AG08395 (cell line): ENCODE measurements around the gene MECR.
"Not testable (repeated sequence)": the region's sequence is repeated elsewhere in the genome, so short reads cannot be mapped to it uniquely, and the experiment has no call there.

Experiments
- DNase-seq: peaks from one replicate; pipeline ENCODE4 v3.0.0; 2012; ENCODE audit warnings: mixed read lengths, low spot score

Gene MECR

GRCh38 chr1:29169976-29170375, 60.8 kb downstream of the MECR start:
- DNase-seq = no peak

- DNase-seq = no peak
Measured at GRCh38 chr1:29167904-29168303, 62.8 kb downstream of the MECR start.

- no peak for DNase-seq
Measured at GRCh38 chr1:29166291-29166878, 64.3 kb downstream of the MECR start.

- no peak for DNase-seq
Measured at GRCh38 chr1:29164588-29164987, 66.1 kb downstream of the MECR start.

DNA sequence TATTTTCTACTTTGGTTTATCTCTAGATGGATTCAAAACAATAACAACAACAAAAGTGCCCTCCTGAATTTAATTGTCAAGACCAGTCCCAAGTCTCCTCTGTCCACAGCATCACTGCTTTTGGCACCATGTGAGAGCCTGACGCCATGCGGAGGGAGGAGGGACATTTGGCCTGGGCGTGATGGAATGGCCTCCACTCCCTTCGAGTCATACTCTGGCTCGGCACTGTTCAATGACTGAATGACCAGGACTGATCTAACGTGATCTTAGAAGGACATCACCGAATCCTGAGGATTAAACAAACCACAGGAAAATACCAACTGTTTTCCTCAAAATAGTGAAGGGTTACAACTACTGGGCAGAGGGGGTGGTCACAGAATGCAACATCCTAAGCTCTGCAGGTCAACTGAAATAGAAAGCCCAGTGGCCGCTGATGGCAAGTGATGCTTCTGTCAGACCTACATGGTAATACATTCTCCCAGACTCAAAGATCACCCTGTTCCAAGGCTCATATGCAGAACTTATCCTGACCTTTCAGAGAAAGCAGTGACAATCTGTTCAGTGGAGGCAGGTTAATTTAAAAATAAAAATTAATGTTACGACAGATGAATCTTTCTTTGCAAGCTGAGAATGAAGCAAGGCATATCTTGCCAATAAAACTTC, 68.1 kb downstream of the MECR start:
- DNase-seq = peak; percentile 52

- no peak for DNase-seq
Measured at GRCh38 chr1:29162025-29162424, 68.7 kb downstream of the MECR start.

- DNase-seq = no peak
Measured at GRCh38 chr1:29159773-29160172, 71.0 kb downstream of the MECR start.

GRCh38 chr1:29157269-29157601, 73.5 kb downstream of the MECR start:
- no peak for DNase-seq

DNA sequence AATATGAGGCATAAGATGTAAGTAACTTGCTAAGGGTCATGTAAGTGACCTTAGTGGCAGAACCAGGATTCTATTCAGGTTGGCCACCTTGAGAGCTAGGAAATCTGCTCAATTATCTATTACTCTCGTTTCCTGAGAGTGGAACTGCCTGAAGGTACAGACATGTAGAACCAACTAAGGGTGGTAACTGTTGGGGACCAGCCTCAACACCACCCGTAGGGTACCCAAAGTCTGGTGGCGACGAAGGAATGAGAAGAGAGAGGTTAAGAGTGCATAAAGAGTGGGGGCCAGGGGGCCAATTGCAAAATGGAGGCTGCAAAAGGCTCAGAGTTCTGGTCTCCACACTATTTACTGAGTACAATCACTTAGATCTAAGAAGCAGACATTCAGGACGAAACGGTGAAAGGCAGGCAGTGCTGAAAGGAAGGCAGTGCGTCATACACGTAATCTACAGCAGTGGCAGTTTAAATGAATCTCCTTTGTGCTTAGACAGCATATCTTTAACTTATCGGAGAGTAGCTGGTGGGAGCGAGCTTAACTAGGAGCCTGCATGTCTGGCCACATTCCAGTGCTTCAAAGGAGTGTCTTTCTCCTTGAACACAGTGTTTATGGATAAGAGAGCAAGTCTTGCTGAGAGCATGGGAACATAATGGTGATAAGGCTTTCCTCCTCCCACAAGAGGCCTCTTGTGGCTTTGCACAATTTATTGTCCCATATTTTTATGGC, 74.0 kb downstream of the MECR start:
- no peak for DNase-seq

DNA sequence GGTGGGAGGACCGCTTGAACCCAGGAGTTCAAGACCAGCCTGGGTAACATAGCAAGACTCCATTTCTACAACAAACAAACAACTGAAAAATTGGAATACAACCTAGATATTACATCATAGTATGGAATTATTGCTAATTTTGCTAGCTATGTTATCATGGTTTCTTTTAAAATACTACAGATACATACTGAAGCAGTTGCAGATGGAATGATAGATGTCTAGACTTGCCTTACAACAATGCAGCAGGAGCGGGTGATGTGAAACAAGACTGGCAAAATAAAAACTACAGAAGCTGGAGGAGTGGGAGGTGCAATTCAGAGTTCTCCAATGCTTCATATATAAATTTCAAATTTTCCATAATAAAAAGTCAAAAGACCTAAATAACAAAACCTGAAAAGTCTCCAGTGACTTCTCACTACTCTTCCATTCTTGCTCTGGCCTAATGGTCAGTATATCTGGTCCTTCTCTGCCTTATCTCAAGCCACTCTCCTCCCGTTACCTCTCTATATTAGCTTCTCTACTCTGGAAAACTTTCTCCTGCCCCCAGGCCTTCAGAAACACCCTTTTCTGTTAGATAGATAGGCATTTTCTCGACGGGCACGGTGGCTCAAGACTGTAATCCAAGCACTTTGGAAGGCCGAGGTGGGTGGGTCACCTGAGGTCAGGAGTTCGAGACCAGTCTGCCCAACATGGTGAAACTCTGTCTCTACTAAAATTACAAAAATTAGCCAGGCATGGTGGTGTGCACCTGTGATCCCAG, 78.5 kb downstream of the MECR start:
- no peak for DNase-seq

- DNase-seq = not testable (repeated sequence)
Measured at GRCh38 chr1:29150346-29150745, 80.4 kb downstream of the MECR start.

GRCh38 chr1:29148656-29149491, 81.9 kb downstream of the MECR start:
- no peak for DNase-seq

DNA sequence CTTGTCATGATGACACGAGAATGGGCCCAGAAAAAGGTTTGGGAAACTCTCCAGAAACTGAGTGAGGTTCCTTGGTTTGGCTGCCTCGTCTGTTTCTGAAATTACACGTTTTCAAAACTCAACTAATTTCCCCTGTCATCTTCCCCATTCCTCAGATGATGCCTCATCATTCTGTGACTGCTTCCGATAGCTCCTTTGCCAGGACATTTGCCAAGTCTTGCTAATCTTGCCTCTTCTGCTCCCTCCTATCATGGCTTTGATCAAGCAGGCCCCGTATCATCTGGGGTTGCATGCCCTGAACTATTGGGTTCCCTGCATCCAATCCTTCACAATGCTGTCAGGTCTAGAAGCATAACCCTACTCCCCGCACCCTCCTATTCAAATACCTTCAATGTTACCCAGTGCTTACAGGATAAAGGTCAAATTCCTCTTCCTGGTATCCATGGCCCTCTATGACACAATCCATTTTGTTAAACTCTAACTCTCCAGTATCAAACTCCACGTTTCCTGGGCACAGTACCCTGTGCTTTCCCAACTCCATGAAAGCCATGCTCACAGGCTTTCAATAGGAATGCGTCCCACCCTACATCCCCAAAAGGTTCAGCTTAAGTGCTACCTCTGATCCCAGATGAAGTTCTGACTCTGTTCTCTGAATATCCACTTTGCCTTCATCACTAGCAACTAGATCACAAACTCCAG, 84.8 kb downstream of the MECR start:
- DNase-seq = peak; percentile 85

DNA sequence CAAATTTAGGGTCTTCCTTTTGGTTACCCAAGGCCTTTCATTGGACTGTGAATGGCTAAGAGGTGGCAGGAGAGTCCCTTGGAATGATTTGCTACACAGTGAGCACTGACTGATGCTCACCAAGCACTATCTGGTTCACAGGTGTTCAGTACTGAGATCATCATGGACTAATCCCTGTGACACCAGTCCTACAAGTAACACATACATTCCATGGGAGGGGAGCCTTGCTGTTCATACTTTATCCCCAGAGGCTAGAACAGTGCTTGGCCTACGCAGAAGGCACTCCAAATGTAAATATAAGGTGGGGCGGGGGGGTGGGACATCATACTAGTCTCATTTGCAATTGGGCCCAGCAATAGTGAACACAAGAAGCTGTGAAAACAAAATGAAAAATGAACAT, 86.6 kb downstream of the MECR start:
- no peak for DNase-seq

DNA sequence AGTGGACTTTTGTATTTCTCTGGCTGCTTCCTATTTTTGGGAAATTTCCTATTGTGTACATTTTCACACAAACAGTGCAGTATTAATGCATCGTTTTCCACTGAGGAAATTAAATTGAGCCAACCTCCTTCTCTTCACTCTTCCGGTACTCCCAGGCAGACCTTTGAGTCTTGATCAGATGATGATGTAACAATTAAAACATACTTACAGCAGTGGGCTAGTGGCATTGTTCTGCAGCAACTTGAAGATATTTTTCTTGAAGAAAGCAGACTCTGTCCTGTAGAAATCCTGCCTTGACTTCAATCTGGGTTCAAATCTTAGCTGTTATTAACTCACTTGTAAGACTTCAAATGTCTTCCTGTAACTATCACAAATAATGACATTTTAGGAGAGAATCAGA, 88.0 kb downstream of the MECR start:
- DNase-seq = no peak
